GM21737 (cell line): ENCODE measurements around the gene TAX1BP3.

Experiments
- ATAC-seq: cut with Tn5 transposase; IDR thresholded peaks from one replicate; pipeline ENCODE4 v1.9.1; 2021; ENCODE audit warnings: mild to moderate bottlenecking, moderate library complexity; ENCODE audit not compliant: unreplicated experiment

TAX1BP3 gene

GRCh38 chr17:3659541-3660111, 8.8 kb downstream of the TAX1BP3 start:
- ATAC-seq: no peak

- ATAC-seq: no peak
Measured at GRCh38 chr17:3658784-3659449, 9.5 kb downstream of the TAX1BP3 start.

- no peak for ATAC-seq
Measured at GRCh38 chr17:3657874-3658783, 10.2 kb downstream of the TAX1BP3 start.

GRCh38 chr17:3657588-3657869, 10.8 kb downstream of the TAX1BP3 start:
- no peak for ATAC-seq

- ATAC-seq: no peak
Measured at GRCh38 chr17:3656755-3657587, 11.4 kb downstream of the TAX1BP3 start.

- ATAC-seq: no peak
Measured at GRCh38 chr17:3656353-3656752, 12.0 kb downstream of the TAX1BP3 start.

- no peak for ATAC-seq
Measured at GRCh38 chr17:3655766-3656165, 12.6 kb downstream of the TAX1BP3 start.

GRCh38 chr17:3647769-3648555, 20.4 kb downstream of the TAX1BP3 start:
- no peak for ATAC-seq

GRCh38 chr17:3647251-3647650, 21.1 kb downstream of the TAX1BP3 start:
- no peak for ATAC-seq

- ATAC-seq: no peak
Measured at GRCh38 chr17:3645310-3645709, 23.1 kb downstream of the TAX1BP3 start.

GRCh38 chr17:3643889-3644349, 24.5 kb downstream of the TAX1BP3 start:
- no peak for ATAC-seq

GRCh38 chr17:3641717-3642486, 26.5 kb downstream of the TAX1BP3 start:
- no peak for ATAC-seq

- ATAC-seq: no peak
Measured at GRCh38 chr17:3641014-3641413, 27.4 kb downstream of the TAX1BP3 start.

GRCh38 chr17:3639981-3640596, 28.3 kb downstream of the TAX1BP3 start:
- ATAC-seq: no peak

- ATAC-seq: peak; percentile 13
Measured at GRCh38 chr17:3636908-3637373, 31.4 kb downstream of the TAX1BP3 start.

- ATAC-seq: peak; percentile 94
Measured at GRCh38 chr17:3636154-3636907, 32.0 kb downstream of the TAX1BP3 start, which contains the start of the genes CTNS and SHPK. Gene CTNS, plus strand, starts transcription at chr17:3636760. Its CDS starts 3,447 bp downstream, at chr17:3640207. Gene SHPK, minus strand, starts transcription at chr17:3636250. Its CDS starts 31 bp downstream, at chr17:3636219.

- ATAC-seq: no peak
Measured at GRCh38 chr17:3635474-3636153, 32.8 kb downstream of the TAX1BP3 start.
